Progenitor cell of endocrine pancreas (in vitro differentiated cells): ENCODE results near the gene ZSWIM6. TPM values are rescaled to one million over a fixed set of nuclear protein-coding genes. Genes with fewer than 3 reads are reported as not detected.

Source experiments
- DNase-seq: peaks from one replicate; pipeline ENCODE4 v3.0.0; 2021; ENCODE audit warnings: low spot score; ENCODE audit not compliant: unreplicated experiment
- H3K27ac Mint-ChIP-seq: 2 replicates; pipeline ENCODE4 v1.8.0; 2021; ENCODE audit warnings: mild to moderate bottlenecking, moderate library complexity, mixed read lengths
- H3K27me3 Mint-ChIP-seq: 2 replicates; pipeline ENCODE4 v1.8.0; 2021; ENCODE audit warnings: mixed read lengths
- H3K36me3 Mint-ChIP-seq: 2 replicates; pipeline ENCODE4 v1.8.0; 2022; ENCODE audit warnings: mixed read lengths; ENCODE audit not compliant: insufficient read depth
- H3K4me1 Mint-ChIP-seq: 2 replicates; pipeline ENCODE4 v1.8.0; 2021; ENCODE audit warnings: low read depth, mixed read lengths
- H3K4me3 Mint-ChIP-seq: 2 replicates; pipeline ENCODE4 v1.8.0; 2021; ENCODE audit warnings: low read depth, mild to moderate bottlenecking, moderate library complexity, mixed read lengths
- H3K9me3 Mint-ChIP-seq: 2 replicates; pipeline ENCODE4 v1.8.0; 2021; ENCODE audit warnings: low read depth, mixed read lengths
- total RNA-seq: library from RNA; stranded (reverse); gene quantifications from 2 replicates; pipeline ENCODE4 v1.2.1, GENCODE V29; 2021
- TF ChIP-seq, protein P1 (sequence below): fragments of 200-600 bp; sonication (generic); IDR thresholded peaks from one replicate; pipeline ENCODE4 v1.5.0; 2021; ENCODE audit warnings: antibody characterized with exemption, mild to moderate bottlenecking; ENCODE audit not compliant: unreplicated experiment

Gene ZSWIM6
- total RNA-seq, 1 donor from 2014 or later = 35.2 TPM

DNA sequence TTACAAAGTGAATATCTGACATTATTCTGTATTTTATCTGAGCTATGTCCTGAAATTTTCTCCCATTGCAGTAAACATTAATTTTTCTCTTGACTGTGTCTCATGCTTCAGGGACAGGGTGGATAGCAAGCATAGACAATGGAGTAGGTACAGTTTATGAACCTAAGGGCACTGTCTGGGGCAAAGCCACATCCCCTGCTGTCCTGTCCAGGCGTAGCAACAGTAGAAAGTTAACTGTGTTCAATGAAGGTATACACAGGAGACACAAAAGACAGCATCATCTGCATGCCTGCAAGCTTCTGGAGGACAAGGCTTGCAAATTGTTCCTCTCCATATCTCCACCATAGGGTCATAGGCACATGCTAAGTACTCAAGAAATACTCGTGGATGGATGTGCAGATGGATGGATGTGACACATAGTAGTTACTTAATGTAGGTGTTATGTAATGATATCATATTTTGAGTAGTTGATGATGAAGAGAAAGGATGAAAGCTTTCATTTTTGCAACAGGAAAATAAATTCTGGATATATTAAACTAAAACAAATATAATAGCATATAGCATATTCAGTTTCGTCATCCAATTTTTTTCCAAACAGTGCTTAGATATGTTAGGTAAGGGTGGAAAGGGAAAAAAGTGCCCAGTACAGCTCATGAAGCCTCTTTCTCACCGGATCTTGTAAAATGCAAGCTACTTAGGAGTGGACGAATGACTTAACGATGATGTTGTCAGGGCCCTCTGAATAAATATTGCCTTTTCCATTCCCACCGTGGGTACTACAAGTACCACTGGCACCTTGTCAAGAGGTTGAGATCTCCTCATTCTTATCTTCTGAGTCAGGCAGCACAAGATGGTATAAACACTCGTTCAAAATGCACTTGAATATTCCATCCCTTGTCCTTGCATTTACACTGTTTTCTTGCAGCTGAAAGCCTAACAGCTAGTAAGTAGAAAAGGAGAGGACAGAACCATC lies 19.9 kb upstream of the ZSWIM6 start:
- Mint-ChIP-seq H3K4me3 (no peak overlapping the region), H3K4me1 (peaks cover 8% of the 10 kb centered on the region), H3K27ac (no peak overlapping the region), H3K9me3 (no peaks in the 10 kb centered on the region), H3K36me3 (no peaks in the 10 kb centered on the region), H3K27me3 (peaks cover 35% of the 10 kb centered on the region)
- no peak for DNase-seq
- TF ChIP-seq, protein P1, sequence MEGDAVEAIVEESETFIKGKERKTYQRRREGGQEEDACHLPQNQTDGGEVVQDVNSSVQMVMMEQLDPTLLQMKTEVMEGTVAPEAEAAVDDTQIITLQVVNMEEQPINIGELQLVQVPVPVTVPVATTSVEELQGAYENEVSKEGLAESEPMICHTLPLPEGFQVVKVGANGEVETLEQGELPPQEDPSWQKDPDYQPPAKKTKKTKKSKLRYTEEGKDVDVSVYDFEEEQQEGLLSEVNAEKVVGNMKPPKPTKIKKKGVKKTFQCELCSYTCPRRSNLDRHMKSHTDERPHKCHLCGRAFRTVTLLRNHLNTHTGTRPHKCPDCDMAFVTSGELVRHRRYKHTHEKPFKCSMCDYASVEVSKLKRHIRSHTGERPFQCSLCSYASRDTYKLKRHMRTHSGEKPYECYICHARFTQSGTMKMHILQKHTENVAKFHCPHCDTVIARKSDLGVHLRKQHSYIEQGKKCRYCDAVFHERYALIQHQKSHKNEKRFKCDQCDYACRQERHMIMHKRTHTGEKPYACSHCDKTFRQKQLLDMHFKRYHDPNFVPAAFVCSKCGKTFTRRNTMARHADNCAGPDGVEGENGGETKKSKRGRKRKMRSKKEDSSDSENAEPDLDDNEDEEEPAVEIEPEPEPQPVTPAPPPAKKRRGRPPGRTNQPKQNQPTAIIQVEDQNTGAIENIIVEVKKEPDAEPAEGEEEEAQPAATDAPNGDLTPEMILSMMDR = no peak

DNA sequence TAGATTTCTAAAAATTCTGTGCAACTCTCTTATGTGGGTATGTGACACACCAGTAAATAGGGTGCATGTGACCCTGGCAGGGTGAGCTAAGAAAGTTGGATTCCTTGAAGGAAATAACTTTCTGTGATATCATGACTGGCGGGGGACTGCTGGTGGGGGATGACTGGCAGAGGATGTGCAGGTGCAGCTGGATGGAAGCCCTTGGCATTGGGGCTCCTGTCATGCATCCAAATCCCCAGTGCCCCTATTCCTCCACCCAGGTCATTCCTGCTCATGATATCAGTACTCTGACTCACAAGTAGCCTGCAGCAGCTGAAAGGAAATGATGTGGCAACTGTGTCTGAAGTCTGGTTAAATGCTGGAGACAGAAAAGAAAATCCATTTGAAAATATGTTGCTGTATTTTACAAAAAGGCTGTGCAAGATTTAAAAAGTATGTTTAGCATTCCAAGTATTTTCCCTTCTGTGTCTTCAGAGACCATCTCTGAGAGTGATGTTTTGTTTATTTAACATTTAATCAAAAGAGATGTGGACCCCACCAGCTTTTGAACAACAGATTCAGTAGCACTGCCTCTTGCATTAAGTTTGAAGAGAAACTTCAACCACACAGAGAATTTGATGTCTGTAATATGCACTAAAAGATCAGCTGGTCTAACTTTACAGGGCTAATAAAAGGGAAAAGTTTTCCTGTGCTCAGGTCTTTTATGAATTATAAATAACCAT lies 17.9 kb upstream of the ZSWIM6 start:
- Mint-ChIP-seq H3K9me3 (no peaks in the 10 kb centered on the region), H3K4me3 (no peak overlapping the region), H3K27ac (no peak overlapping the region), H3K36me3 (no peaks in the 10 kb centered on the region), H3K27me3 (peaks cover 18% of the 10 kb centered on the region), H3K4me1 (peaks cover 4% of the 10 kb centered on the region)
- TF ChIP-seq, protein P1 = no peak
- no peak for DNase-seq

DNA sequence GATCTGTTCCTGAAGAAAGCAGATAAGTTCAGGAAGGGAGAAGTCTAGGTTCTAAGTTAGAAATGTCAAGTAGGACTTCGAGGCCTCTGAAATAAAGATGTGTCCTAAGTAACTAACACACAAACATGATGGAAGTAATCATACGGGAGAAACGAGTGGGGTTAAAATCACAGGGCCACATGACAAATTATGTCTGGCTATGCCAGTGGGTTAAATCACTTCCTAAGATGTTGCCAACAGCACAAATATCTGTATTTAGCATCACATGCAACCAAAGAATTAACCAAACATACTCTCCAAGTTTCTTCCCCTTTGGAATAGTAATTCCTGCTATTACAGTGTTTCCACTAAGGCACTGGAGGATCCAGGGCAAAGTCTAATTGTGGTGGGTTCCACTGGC lies 13.7 kb upstream of the ZSWIM6 start:
- TF ChIP-seq, protein P1 = no peak
- DNase-seq = no peak
- H3K27me3 Mint-ChIP-seq = peaks cover 11% of the 10 kb centered on the region
- peaks cover 16% of the 10 kb centered on the region for H3K4me1 Mint-ChIP-seq
- H3K4me3 Mint-ChIP-seq = no peak overlapping the region
- H3K36me3 Mint-ChIP-seq = no peaks in the 10 kb centered on the region
- no peak overlapping the region for H3K27ac Mint-ChIP-seq
- H3K9me3 Mint-ChIP-seq = no peaks in the 10 kb centered on the region

DNA sequence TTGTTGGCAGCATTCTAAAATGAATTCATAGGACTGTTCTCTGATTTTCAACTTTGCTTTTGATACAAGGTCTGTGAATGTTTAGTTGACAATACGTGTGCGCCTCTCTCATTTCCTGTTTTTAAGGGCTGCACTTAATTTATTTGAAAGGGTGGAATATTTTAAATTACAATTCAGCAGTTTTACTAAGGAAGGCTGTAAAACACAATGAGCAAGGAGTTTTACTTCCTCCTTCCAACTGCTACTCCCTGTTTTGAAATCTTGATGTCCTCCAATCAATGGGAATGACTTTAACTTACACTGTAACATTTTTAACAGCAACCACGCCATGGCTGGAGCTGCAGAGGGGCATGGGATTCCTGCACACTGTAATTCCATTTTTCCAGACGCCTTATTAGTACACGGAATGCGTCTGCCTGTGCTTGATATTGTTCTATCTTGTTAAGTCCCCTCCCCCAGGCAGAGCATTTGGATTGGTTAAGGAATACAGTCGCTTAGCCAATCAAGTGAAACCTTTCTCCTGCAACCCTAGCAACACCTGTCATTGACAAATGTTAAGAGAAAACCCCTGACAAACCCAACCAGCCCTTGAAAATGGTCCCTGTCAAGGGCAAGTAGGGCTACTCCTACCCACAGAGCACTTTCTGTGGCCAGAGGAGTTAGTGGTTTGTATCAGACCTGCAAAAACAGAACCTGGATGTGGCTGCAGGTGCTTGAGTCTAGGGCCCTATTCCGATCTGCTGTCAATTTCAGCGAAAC lies 12.5 kb upstream of the ZSWIM6 start:
- H3K4me3 Mint-ChIP-seq = no peak overlapping the region

More for the DNA sequence above, 12.5 kb upstream of the ZSWIM6 start:
- Mint-ChIP-seq H3K27ac (peak overlapping the region; percentile 73), H3K4me1 (peaks cover 16% of the 10 kb centered on the region), H3K9me3 (no peaks in the 10 kb centered on the region), H3K36me3 (no peaks in the 10 kb centered on the region), H3K27me3 (peaks cover 11% of the 10 kb centered on the region)
- no peak for DNase-seq
- TF ChIP-seq, protein P1 = no peak
